ENCODE data around the gene KCNK4. TPM values are rescaled to one million over a fixed set of nuclear protein-coding genes. Genes with fewer than 3 reads are reported as not detected.

Gene KCNK4
- polyA plus RNA-seq (2013), result not detected

DNA sequence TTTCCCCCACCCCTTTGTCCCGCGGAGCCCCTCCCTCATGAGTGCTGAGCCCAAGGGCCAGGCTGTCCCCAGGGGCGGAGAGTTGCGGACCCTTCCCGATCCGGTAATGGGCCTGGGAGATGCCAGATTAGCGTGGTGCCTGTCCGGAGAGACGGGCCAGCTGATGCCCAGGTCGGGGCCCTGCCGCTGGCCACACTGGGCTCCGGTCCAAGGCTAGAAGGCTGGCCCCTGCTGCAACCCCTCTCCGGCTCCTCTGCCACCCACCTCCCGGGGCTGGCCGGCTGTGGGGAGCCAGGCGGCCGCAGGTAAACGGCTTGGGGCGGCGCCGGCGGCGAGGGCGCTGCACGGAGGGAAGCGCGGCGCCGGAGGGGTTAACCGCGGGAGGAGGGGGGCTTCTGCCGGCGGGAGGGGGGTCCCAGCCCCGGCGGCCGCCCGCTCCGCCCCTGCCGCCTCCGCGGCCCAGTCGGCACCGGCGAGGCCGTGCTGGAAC lies at the start of gene KCNK4:
KCNK4 (plus strand) TSS at position 41 of the 490 bp plus-strand sequence. CDS start 1,717 bp downstream, outside the sequence.
- no peak for DNase-seq
- Histone ChIP-seq H3K4me1 (ENCODE audit: control extremely low read depth in 1 of 4, control insufficient read depth in 4 of 4, insufficient read depth in 4 of 4, low read length in 3 of 4) (peaks cover 0 to 20% (median 17%) of the 10 kb centered on the region in 4 experiments), H3K27ac (ENCODE audit: insufficient read depth in 1 of 2, low read depth in 1 of 2, low read length in 2 of 2, poor library complexity in 1 of 2, severe bottlenecking in 2 of 2) (no peak within 1 kb of the TSS), H3K36me3 (ENCODE audit: control insufficient read depth in 4 of 4, insufficient read depth in 4 of 4, low read length in 3 of 4) (peaks cover 0 to 2% (median 0%) of the 10 kb centered on the region in 4 experiments), H3K9me3 (ENCODE audit: control extremely low read depth in 1 of 5, control insufficient read depth in 4 of 5, insufficient read depth in 2 of 5, low read depth in 1 of 5, low read length in 4 of 5) (no peaks in the 10 kb centered on the region), H3K27me3 (replicated peaks in 2 of 5; ENCODE audit: control insufficient read depth in 4 of 5, insufficient read depth in 5 of 5, low read length in 4 of 5) (peaks cover 10 to 69% (median 34%) of the 10 kb centered on the region in 5 experiments), H3K4me3 (ENCODE audit: control insufficient read depth in 1 of 7, extremely low read depth in 1 of 7, insufficient read depth in 4 of 7, low read depth in 2 of 7, low read length in 6 of 7) (peak within 1 kb of the TSS; percentile 10 to 62 (median 48))
- ChIA-PET CTCF (interaction anchor here (1.4 to 6.1 kb wide), 2 partner anchors 11 to 20 kb away, joined by 4 to 45 read pairs; partner anchors contain the start of genes CATSPERZ and ESRRA), POLR2A (no interaction called here)
- WGBS (ENCODE audit: insufficient coverage), result 5% methylated on average over 39 of the region's 45 CpGs

DNA sequence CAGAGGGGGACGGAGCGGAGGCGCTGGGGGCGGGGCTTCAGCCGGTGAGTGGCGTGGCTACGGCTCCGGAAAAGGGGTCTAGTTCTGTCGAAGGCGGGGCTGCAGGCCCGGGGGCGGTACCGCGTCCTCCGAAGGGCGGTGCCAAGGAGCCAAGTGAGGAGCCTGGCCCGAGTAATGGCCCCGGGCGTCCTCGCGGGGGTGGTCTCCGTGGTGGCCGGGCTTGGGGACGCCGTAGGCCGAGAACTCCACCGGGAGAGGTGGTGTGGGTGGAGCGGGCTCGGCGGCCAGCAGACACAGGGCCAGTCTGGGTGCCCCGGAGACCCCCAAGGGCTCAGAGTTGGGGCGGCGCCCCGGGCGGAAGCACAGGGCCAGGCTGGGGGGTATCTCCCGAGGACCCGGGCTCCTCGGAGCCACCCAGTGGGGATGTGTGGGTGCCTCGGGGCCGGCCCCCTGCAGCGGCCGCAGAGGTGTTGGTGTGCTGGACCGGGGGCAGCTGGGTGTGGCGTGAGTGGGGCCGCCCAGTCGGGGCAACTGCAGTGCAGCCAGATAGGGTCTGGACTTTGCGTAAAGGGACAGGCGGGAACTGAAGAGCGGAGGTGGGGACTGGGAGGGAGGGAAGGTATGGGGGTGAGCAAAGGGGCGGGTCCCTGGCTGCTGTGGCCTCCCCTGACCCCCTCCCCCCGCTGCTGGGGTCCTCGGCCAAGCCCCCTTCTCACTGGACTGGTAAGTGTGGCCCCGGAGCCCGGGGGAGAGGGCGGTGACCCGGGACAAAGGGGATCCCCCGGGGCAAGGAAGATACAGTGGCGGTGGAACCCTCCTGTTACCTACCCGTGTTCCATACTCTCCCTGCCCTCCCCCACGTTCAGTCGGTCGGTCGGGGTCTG lies 49.4 kb upstream of the KCNK4 start:
- Histone ChIP-seq H3K27ac (ENCODE audit: insufficient read depth in 1 of 2, low read depth in 1 of 2, low read length in 2 of 2, poor library complexity in 1 of 2, severe bottlenecking in 2 of 2) (peak overlapping the region; percentile 96 to 97), H3K4me1 (ENCODE audit: control extremely low read depth in 1 of 4, control insufficient read depth in 4 of 4, insufficient read depth in 4 of 4, low read length in 3 of 4) (peaks cover 4 to 56% (median 50%) of the 10 kb centered on the region in 4 experiments), H3K27me3 (replicated peaks in 2 of 5; ENCODE audit: control insufficient read depth in 4 of 5, insufficient read depth in 5 of 5, low read length in 4 of 5) (no peaks in the 10 kb centered on the region), H3K4me3 (ENCODE audit: control insufficient read depth in 1 of 7, extremely low read depth in 1 of 7, insufficient read depth in 4 of 7, low read depth in 2 of 7, low read length in 6 of 7) (peak overlapping the region; percentile 69 to 91 (median 85)), H3K36me3 (ENCODE audit: control insufficient read depth in 4 of 4, insufficient read depth in 4 of 4, low read length in 3 of 4) (peaks cover 0 to 37% (median 28%) of the 10 kb centered on the region in 4 experiments), H3K9me3 (ENCODE audit: control extremely low read depth in 1 of 5, control insufficient read depth in 4 of 5, insufficient read depth in 2 of 5, low read depth in 1 of 5, low read length in 4 of 5) (no peaks in the 10 kb centered on the region)
- DNase-seq, result peak; percentile 98 to 99 (median 99)
- ChIA-PET POLR2A (interaction anchor here (0.6 to 7.6 kb wide), 10 partner anchors 10 to 151 kb away, joined by 3 to 74 read pairs (median 3); partner anchors contain the start of genes DNAJC4, FERMT3, PRDX5 and TRMT112), CTCF (interaction anchor here (0.6 to 12.2 kb wide), 9 partner anchors 10 to 533 kb away, joined by 3 to 177 read pairs (median 4); partner anchors contain the start of genes CATSPERZ, FERMT3 and PLCB3)
- 0% methylated on average over 49 of the region's 63 CpGs for WGBS (ENCODE audit: insufficient coverage)

DNA sequence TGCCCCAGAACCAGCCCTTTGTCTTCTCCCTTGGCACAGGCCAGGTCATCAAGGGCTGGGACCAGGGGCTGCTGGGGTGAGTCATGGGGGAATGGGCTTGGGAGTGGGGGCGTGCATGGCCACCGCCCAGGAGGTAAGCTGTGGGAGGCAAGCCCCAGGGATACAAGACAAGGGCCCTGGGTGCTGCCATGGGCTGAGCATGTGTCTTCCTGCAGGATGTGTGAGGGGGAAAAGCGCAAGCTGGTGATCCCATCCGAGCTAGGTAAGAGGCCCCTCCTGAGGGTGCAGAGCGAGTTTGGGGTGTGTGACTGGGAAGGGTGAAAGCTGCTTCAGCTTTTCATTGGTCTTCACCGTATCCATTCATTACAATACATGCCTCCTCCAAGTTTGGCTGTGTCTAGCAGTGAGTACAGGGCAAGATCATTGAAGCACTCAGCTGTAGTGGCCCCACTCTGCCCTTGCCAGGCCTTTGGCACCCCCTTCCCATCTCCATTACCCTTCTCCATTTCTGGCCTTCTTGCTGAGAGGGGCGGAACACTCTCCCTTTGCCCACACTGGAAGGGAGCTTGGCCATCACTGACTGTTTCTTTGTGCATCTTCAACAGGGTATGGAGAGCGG lies 47.8 kb upstream of the KCNK4 start:
- H3K4me3 ChIP-seq (ENCODE audit: control insufficient read depth in 1 of 7, extremely low read depth in 1 of 7, insufficient read depth in 4 of 7, low read depth in 2 of 7, low read length in 6 of 7), result peak overlapping the region in 1 of 7 experiments; percentile 1
- H3K27ac ChIP-seq (ENCODE audit: insufficient read depth in 1 of 2, low read depth in 1 of 2, low read length in 2 of 2, poor library complexity in 1 of 2, severe bottlenecking in 2 of 2), result no peak overlapping the region
- DNase-seq, result no peak
- ChIA-PET POLR2A (interaction anchor here (0.7 to 7.6 kb wide), 3 partner anchors 17 to 37 kb away, joined by 3 to 74 read pairs (median 3); partner anchors contain the start of genes FERMT3 and NUDT22), CTCF (interaction anchor here (1.7 to 12.2 kb wide), 8 partner anchors 8 to 60 kb away, joined by 3 to 177 read pairs (median 10); partner anchors contain the start of genes CATSPERZ, FERMT3, NUDT22 and PLCB3)
- H3K27me3 ChIP-seq (replicated peaks in 2 of 5; ENCODE audit: control insufficient read depth in 4 of 5, insufficient read depth in 5 of 5, low read length in 4 of 5), result no peaks in the 10 kb centered on the region
- peaks cover 4 to 70% (median 61%) of the 10 kb centered on the region in 4 experiments for H3K4me1 ChIP-seq (ENCODE audit: control extremely low read depth in 1 of 4, control insufficient read depth in 4 of 4, insufficient read depth in 4 of 4, low read length in 3 of 4)
- 100% methylated on average over 5 of the region's 8 CpGs for WGBS (ENCODE audit: insufficient coverage)
- H3K36me3 ChIP-seq (ENCODE audit: control insufficient read depth in 4 of 4, insufficient read depth in 4 of 4, low read length in 3 of 4), result peaks cover 0 to 26% (median 17%) of the 10 kb centered on the region in 4 experiments
- no peaks in the 10 kb centered on the region for H3K9me3 ChIP-seq (ENCODE audit: control extremely low read depth in 1 of 5, control insufficient read depth in 4 of 5, insufficient read depth in 2 of 5, low read depth in 1 of 5, low read length in 4 of 5)

DNA sequence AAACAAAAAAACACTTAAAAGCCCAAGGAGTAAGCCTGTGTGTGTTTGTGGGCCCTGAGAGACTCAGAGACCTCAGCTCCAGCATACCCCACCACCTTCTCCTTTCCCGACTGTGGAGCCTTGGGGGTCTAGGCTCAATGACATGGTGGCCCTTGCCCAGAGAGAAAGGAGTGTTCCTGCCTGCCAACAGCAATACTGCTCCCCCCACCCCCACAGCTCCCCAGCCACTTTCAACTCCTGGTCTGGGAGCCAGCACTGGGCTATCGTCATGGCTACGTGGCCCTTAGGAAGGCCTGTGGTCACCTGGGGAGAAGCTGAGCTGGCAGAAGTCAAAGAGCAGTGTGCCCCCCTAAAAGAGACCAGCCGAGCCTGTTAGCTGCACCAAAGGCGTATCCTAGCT lies 47.0 kb upstream of the KCNK4 start:
- Histone ChIP-seq H3K4me1 (ENCODE audit: control extremely low read depth in 1 of 4, control insufficient read depth in 4 of 4, insufficient read depth in 4 of 4, low read length in 3 of 4) (peaks cover 4 to 72% (median 67%) of the 10 kb centered on the region in 4 experiments), H3K36me3 (ENCODE audit: control insufficient read depth in 4 of 4, insufficient read depth in 4 of 4, low read length in 3 of 4) (peaks cover 0 to 20% (median 12%) of the 10 kb centered on the region in 4 experiments), H3K27ac (ENCODE audit: insufficient read depth in 1 of 2, low read depth in 1 of 2, low read length in 2 of 2, poor library complexity in 1 of 2, severe bottlenecking in 2 of 2) (no peak overlapping the region), H3K4me3 (ENCODE audit: control insufficient read depth in 1 of 7, extremely low read depth in 1 of 7, insufficient read depth in 4 of 7, low read depth in 2 of 7, low read length in 6 of 7) (no peak overlapping the region), H3K9me3 (ENCODE audit: control extremely low read depth in 1 of 5, control insufficient read depth in 4 of 5, insufficient read depth in 2 of 5, low read depth in 1 of 5, low read length in 4 of 5) (no peaks in the 10 kb centered on the region), H3K27me3 (replicated peaks in 2 of 5; ENCODE audit: control insufficient read depth in 4 of 5, insufficient read depth in 5 of 5, low read length in 4 of 5) (no peaks in the 10 kb centered on the region)
- WGBS (ENCODE audit: insufficient coverage), result 88% methylated on average over 2 of the region's 5 CpGs
- no peak for DNase-seq
- CTCF ChIA-PET, result interaction anchor here (1.1 to 12.2 kb wide), 9 partner anchors 8 to 60 kb away, joined by 3 to 177 read pairs (median 9); partner anchors contain the start of genes CATSPERZ, FERMT3, NUDT22 and PLCB3
- POLR2A ChIA-PET, result interaction anchor here (1.0 to 7.6 kb wide), 2 partner anchors 18 to 38 kb away, joined by 4 to 74 read pairs; partner anchors contain the start of genes FERMT3, NUDT22 and TRPT1

DNA sequence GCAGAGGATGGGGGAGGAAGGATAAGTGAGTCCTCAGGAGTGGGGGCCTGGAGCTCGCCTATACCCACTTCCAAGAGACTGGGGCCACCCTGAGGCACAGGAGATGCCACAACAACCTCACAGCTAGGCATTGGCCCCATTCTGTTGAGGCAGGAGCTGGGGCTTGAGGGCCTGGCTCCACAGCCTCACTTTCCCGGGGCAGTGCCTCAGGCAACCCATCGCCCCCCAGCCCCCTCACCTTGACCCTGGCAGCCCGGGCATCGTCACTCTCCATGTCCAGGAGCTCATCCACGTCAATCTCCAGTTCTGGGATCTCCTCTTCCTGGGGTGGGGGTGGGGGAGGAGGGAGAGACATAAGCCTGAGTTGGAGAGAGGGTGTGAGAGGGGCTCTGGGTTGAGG lies 46.1 kb upstream of the KCNK4 start:
- DNase-seq, result no peak
- Histone ChIP-seq H3K27me3 (replicated peaks in 2 of 5; ENCODE audit: control insufficient read depth in 4 of 5, insufficient read depth in 5 of 5, low read length in 4 of 5) (no peaks in the 10 kb centered on the region), H3K4me1 (ENCODE audit: control extremely low read depth in 1 of 4, control insufficient read depth in 4 of 4, insufficient read depth in 4 of 4, low read length in 3 of 4) (peaks cover 2 to 75% (median 72%) of the 10 kb centered on the region in 4 experiments), H3K9me3 (ENCODE audit: control extremely low read depth in 1 of 5, control insufficient read depth in 4 of 5, insufficient read depth in 2 of 5, low read depth in 1 of 5, low read length in 4 of 5) (no peaks in the 10 kb centered on the region), H3K27ac (ENCODE audit: insufficient read depth in 1 of 2, low read depth in 1 of 2, low read length in 2 of 2, poor library complexity in 1 of 2, severe bottlenecking in 2 of 2) (peak overlapping the region; percentile 46 to 75), H3K4me3 (ENCODE audit: control insufficient read depth in 1 of 7, extremely low read depth in 1 of 7, insufficient read depth in 4 of 7, low read depth in 2 of 7, low read length in 6 of 7) (peak overlapping the region in 6 of 7 experiments; percentile 2 to 98 (median 86)), H3K36me3 (ENCODE audit: control insufficient read depth in 4 of 4, insufficient read depth in 4 of 4, low read length in 3 of 4) (peaks cover 0 to 20% (median 12%) of the 10 kb centered on the region in 4 experiments)
- POLR2A ChIA-PET, result interaction anchor here (0.6 to 7.6 kb wide), 7 partner anchors 15 to 498 kb away, joined by 3 to 74 read pairs (median 4); partner anchors contain the start of genes DNAJC4, FERMT3, NUDT22 and STIP1
- WGBS (ENCODE audit: insufficient coverage), result 54% methylated on average over 3 of the region's 6 CpGs
- CTCF ChIA-PET, result interaction anchor here (0.7 to 12.2 kb wide), 12 partner anchors 10 to 110 kb away, joined by 3 to 177 read pairs (median 4); partner anchors contain the start of genes CATSPERZ, FERMT3 and VEGFB

DNA sequence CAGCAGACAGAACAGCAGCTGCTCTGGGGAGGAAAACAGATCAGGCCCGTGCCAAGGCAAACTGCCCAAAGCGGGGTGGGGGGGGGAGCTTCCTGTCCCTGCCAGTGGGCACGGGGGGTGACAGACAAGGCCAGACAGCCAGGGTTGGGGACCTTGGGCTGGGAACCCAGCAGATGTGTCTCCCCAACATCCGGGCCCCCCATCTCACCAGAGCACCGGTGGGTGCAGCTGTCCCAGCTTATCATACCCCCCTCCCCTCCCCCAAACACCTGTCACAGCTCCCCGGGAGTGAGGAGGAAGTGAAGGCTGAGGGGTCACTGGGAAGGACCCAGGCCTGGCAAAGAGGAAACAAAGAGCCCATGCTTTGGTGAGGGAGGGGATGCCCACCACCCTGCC lies 45.7 kb upstream of the KCNK4 start:
- WGBS (ENCODE audit: insufficient coverage), result 0% methylated on average over 3 of the region's 6 CpGs
- DNase-seq, result peak in 2 of 3 donors; percentile 58 to 77
- Histone ChIP-seq H3K9me3 (ENCODE audit: control extremely low read depth in 1 of 5, control insufficient read depth in 4 of 5, insufficient read depth in 2 of 5, low read depth in 1 of 5, low read length in 4 of 5) (no peaks in the 10 kb centered on the region), H3K27ac (ENCODE audit: insufficient read depth in 1 of 2, low read depth in 1 of 2, low read length in 2 of 2, poor library complexity in 1 of 2, severe bottlenecking in 2 of 2) (peak overlapping the region; percentile 46 to 75), H3K4me3 (ENCODE audit: control insufficient read depth in 1 of 7, extremely low read depth in 1 of 7, insufficient read depth in 4 of 7, low read depth in 2 of 7, low read length in 6 of 7) (peak overlapping the region in 6 of 7 experiments; percentile 52 to 98 (median 86)), H3K4me1 (ENCODE audit: control extremely low read depth in 1 of 4, control insufficient read depth in 4 of 4, insufficient read depth in 4 of 4, low read length in 3 of 4) (peaks cover 2 to 74% (median 72%) of the 10 kb centered on the region in 4 experiments), H3K27me3 (replicated peaks in 2 of 5; ENCODE audit: control insufficient read depth in 4 of 5, insufficient read depth in 5 of 5, low read length in 4 of 5) (no peaks in the 10 kb centered on the region), H3K36me3 (ENCODE audit: control insufficient read depth in 4 of 4, insufficient read depth in 4 of 4, low read length in 3 of 4) (peaks cover 0 to 20% (median 12%) of the 10 kb centered on the region in 4 experiments)
- ChIA-PET CTCF (interaction anchor here (0.7 to 12.2 kb wide), 8 partner anchors 10 to 110 kb away, joined by 3 to 177 read pairs (median 4); partner anchors contain the start of genes FERMT3 and VEGFB), POLR2A (interaction anchor here (0.6 to 7.6 kb wide), 5 partner anchors 15 to 498 kb away, joined by 3 to 74 read pairs (median 3); partner anchors contain the start of genes DNAJC4, FERMT3, NUDT22 and TRPT1)
